Stimulated activated CD8-positive, alpha-beta memory T cell treated with anti-CD3 and anti-CD28 coated beads, Interleukin-12 subunit alpha, Interleukin-12 subunit beta, amount 100 ng/mL, for 24 hours (primary cell): ENCODE data around the gene GRPR.
"Not testable (repeated sequence)": the region's sequence is repeated elsewhere in the genome, so short reads cannot be mapped to it uniquely, and the experiment has no call there.

Source experiments
- DNase-seq: peaks from one replicate; pipeline ENCODE4 v3.0.0-alpha.2; 2020; ENCODE audit errors: extremely low read depth

Gene GRPR

GRCh38 chrX:16177260-16177659, 53.9 kb downstream of the GRPR start:
- DNase-seq, result no peak

- DNase-seq, result not testable (repeated sequence)
Observed at GRCh38 chrX:16183843-16184242, 60.5 kb downstream of the GRPR start.

- no peak for DNase-seq
Observed at GRCh38 chrX:16185725-16186136, 62.4 kb downstream of the GRPR start.

- DNase-seq, result no peak
Observed at GRCh38 chrX:16186380-16187007, 63.1 kb downstream of the GRPR start.

- no peak for DNase-seq
Observed at GRCh38 chrX:16187024-16187760, 63.8 kb downstream of the GRPR start.

- no peak for DNase-seq
Observed at GRCh38 chrX:16188687-16189086, 65.3 kb downstream of the GRPR start.

GRCh38 chrX:16191605-16192004, 68.2 kb downstream of the GRPR start:
- no peak for DNase-seq

- DNase-seq, result no peak
Observed at GRCh38 chrX:16196829-16197228, 73.5 kb downstream of the GRPR start.

- no peak for DNase-seq
Observed at GRCh38 chrX:16199343-16199742, 76.0 kb downstream of the GRPR start.

- DNase-seq, result no peak
Observed at GRCh38 chrX:16202943-16203342, 79.6 kb downstream of the GRPR start.
